Activated CD4-positive, alpha-beta T cell treated with anti-CD3 and anti-CD28 coated beads for 48 hours (primary cell): Measurements from ENCODE around the gene MAMDC4.
A peak's percentile ranks its signal among the peaks of the same experiment; 100 is the strongest.
"Not testable (repeated sequence)": the region's sequence is repeated elsewhere in the genome, so short reads cannot be mapped to it uniquely, and the experiment has no call there.

Experiments used
- DNase-seq: peaks from one replicate; pipeline ENCODE4 v3.0.0-alpha.2; 2020

Gene MAMDC4

DNA sequence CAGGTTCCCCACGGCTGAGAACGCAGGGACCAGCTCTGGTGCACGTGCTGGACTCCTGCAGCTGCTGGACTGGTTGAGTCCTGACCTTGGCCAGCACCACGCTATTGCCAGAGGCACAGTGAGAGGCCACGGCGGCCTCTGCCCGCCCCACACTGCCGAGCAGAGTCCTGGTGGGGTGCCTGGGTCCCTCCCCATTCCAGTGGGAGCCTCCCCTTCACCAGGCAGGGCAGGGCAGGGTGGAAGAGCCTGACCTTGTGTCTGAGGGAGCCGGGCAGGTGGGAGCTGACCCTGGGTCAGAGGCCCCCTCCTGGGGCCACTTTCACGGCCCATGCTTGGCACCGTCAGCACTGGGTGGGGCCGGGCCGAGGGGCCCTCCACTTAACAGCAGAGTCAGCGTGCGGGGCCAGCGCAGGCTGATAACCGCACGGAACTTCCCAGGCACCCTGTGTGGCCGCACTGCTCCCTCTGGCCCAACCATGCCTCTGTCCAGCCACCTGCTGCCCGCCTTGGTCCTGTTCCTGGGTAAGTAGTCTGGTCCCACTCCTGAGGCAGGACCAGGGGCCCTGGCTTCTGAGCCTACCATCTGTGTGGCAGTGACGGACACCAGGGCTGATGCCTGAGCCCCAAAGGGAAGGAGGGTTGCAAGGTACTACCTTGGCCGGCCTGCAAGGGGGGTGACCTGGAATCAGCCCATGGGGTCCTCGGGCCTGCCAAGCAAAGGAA lies at the start of gene MAMDC4:
Gene MAMDC4, plus strand, starts transcription at position 406 of the 723 bp plus-strand sequence. Its CDS starts 71 bp downstream, at position 477.
- DNase-seq: no peak

GRCh38 chr9:136803009-136803550 lies 49.1 kb upstream of the MAMDC4 start:
- DNase-seq: not testable (repeated sequence)

- no peak for DNase-seq
These were observed 48.3 kb upstream of the MAMDC4 start for GRCh38 chr9:136803551-136804508.

DNA sequence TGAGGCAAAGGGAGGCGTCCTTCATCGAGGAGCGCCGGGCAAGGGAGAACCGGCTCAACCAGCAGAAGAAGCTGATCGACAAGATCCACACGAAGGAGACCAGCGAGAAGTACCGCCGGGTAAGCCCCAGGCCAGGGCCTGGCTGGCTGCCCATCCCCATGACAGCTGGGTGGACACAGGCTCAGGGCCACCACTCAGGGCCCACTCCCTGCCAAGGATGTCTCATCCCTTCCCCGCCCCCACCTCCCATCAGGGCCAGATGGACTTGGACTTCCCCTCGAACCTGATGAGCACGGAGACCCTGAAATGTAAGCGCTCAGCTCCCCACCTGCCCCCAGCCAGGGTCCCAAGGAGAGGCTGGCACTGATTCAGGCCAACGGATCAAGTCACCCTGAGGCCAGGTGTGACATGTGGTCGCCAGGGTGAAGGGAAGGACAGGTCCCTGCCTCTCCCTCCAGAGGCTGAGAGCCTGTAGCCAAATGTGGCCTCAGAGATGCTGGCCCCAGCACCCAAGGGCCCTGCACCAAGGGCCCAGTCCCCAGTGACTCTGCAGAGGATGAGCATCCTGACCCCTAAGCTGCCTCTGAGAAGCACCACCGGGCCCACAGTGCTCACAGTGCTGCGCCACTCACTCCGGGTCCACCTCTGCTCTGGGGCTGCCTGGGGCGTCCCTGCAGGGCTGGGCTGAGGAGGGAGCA lies 47.5 kb upstream of the MAMDC4 start:
- DNase-seq: no peak

DNA sequence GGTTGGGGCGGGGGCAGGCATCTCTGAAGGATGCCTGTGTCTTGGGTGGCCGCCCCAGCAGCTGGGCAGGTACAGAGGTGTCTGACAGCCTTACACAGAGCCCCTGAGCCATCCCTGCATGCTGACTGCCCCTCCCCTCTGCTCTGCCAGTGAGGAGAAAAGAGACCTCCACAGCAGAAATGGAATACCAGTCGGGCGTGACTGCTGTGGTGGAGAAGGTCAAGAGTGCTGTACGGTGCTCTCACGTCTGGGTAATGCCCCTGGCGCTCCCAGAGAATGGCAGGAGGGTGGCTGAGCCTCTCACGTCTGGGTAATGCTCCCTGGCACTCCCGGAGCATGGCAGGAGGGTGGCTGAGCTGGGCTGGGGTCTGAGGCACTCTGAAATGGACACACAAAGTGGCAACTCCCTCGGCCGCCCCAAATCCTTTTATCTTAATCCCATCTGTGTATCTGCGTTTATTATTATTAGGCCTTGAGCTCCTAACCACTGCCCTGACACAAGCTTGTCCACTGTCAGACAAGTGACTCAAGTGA lies 46.9 kb upstream of the MAMDC4 start:
- DNase-seq: no peak

GRCh38 chr9:136806067-136806466 lies 46.1 kb upstream of the MAMDC4 start:
- no peak for DNase-seq

DNA sequence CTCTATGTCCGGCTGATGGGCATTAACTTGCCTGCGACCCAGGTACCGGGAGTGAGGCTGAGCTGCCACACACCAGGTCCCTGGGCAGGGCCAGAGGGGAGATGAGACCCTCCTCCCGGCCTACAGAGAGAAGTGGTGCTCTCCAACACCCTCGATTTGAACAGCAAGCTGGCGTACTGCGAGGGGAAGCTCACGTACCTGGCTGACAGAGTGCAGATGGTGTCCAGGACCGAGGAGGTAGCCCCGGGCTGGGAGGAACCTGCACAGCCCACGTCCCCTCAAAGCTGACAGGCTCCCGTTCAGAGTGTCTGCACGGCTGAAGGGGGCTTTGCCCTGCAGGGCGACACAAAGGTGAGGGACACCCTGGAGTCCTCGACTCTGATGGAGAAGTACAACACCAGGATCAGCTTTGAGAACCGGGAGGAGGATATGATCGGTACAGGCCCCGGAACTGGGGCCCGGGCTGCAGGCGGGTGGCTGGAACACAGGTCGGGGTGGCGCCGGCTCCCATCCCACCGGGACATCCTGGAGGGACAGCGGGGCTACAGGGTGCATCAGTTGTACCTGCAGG lies 45.4 kb upstream of the MAMDC4 start:
- DNase-seq: no peak

- peak; percentile 83 for DNase-seq
These were observed 44.7 kb upstream of the MAMDC4 start, which contains the start of gene RABL6 for GRCh38 chr9:136807281-136808074. RABL6 (plus strand) TSS chr9:136807948; CDS start chr9:136808197, 249 bp downstream.

DNA sequence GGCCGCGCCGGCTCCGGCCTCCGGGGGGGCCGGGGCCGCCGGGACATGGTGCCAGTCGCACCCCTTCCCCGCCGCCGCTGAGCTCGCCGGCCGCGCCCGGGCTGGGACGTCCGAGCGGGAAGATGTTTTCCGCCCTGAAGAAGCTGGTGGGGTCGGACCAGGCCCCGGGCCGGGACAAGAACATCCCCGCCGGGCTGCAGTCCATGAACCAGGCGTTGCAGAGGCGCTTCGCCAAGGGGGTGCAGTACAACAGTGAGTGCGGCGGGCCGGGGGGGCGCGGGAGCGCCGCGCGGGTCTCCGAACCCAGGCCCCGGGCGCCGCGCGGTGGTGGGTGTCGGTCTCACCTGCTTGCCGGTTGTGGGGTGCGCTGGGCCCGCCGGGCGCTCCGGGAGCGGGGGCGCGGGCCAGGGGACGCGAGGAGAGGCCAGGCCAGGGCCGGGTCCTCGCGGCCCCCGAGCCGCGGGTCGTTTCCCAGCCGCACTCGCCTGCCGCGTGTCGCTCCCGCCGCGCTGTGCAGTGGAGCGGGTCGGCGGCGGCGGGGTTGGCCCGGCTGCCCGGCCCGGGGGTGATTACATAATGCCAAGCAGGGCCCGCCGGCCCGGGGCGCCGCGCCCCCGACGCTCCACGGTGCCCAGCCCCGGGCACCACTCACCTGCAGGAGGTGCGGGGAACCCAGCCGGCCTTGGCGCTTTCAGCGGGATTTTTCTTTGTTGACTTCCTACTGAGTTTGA lies 43.9 kb upstream of the MAMDC4 start:
- peak; percentile 47 for DNase-seq

- DNase-seq: no peak
These were observed 43.4 kb upstream of the MAMDC4 start for GRCh38 chr9:136808806-136809158.

DNA sequence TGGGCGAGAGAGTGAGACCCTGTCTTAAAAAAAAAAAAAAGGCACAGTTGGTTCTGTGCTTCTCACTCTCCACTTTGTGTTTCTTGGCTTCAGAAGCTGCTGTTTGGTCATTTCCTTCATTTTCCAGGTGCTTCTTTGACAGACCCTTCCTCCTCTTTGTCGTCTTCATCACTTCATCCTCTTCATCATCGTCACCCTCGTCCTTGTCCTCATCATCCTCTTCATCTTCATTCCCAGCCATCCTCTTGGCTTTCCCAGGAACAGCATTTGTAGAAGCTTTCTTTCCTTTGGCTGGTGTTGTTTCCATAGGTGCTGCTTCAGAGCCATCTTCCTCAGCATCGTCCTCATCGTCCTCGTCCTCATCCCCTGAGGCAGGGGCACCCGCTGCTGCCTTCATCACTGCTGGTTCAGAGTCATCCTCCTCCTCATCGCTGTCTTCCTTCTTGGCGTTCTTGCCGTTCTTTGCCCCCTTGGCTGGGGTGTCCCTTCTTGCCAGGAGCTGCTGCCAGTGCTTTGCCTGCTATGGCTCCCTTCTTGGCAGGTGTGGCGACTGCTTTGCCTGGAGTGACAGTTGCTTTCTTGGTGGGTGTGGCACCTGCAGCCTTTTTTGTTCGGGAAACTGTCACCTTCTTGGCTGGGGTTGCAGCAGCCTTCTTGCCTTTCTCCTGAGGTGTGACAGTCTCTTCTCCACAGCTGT lies 37.3 kb upstream of the MAMDC4 start:
- DNase-seq: no peak

GRCh38 chr9:136815422-136815782 lies 36.7 kb upstream of the MAMDC4 start:
- no peak for DNase-seq

GRCh38 chr9:136820971-136821825 lies 30.9 kb upstream of the MAMDC4 start:
- DNase-seq: no peak

DNA sequence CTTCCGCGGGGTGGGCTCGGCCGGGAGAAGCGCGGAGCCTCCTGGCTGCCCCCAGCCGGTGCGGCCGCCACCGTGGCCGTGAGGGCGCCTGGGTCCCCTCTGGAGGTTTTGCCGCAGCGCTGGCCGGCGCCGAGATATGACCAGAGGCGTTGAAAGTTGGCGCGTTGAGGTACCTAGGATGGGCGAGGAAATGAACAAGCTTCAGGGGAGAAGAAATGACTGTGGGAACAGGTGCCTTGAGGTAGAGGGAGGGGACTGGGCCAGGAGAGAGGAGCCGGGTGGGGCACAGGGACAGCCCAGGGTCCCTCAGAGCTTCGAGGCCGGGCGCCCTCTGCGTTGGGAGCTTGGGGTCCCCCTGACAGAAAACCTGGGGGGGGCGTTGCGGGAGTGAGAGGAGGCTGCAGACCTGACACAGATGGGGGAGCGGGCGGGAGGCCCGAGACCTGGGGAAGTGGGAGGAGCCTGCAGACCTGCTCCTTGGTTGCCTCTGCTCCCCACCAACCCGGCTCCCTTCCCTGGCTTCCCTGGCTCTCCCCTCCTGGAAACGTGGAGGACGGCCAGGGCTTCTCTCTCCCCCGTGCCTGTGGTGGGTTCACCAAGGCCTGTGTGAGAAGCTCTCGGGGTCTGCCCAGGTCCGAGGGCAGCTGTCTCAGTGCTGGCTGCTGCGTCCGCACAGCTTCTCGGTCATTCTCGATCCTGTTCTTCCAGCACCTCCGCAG lies 30.2 kb upstream of the MAMDC4 start:
- no peak for DNase-seq

DNA sequence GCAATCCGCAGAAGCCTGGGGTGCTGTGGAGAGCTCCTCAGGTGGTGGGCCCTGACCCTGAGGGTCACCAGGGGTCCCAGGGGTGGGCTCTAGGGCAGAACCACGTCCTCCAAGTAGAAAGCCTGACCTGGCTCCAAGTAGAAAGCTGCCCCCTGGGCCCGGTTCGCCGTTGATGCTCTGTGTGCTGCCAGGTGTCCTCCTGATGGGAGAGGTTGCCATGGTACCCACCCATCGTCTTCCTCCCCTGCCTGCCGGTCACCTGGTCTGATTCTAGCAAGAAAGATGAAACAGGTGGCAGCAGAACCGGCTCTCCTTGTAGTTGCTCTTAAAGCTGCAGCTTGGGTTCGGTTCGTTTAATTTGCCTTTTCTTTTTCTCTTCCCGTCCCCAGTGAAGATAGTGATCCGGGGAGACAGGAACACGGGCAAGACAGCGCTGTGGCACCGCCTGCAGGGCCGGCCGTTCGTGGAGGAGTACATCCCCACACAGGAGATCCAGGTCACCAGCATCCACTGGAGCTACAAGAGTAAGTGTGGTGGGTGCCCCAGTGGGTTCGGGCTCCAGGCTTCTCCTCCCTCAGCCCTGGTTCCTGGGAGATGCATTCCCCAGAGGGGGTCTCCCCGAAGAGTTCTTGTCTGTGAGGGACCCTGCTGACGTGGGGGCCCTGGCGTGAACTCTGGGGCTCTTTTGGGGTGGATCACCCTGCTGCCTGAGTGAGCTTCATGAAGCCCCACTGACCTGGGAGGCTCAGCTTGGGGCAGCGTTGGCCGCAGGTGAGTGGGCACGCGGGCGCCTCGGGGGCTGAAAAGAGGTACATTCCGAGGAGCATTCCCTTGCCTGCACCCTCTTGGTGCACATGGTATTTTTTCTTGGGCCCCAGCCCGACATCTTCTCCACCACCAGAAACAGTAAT lies 28.8 kb upstream of the MAMDC4 start:
- no peak for DNase-seq

DNA sequence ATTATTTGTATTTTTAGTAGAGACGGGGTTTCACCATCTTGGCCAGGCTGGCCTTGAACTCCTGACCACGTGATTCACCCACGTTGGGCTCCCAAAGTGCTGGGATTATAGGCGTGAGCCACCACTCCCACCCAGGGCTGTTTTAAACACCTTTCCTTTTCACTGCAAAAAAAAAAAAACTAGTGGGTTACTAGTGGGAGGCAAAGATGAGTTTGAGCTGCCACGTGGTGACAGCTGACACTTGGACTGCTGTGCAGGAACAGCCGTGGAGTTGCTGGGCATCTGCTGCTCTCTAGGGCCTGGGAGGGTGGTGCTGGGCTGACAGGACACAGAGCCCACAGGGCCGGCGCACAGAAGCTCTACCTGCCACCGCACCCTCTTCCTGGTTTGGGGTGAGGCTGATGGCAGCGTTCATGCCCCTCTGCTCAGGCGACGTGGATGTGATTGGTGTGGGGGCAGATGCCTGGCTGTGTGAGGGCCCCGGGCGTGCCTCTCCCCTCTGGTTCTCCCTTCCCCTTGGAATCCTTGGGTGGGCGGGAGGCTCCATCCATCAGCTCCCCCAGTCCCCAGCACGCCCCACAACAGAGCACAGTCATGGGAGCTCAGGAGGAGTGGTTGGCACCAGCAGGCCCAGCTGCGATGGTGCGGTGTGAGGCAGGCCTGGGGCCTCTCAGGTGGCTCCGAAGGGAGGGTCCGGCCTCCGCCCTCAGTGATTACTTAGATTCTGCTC lies 27.5 kb upstream of the MAMDC4 start:
- no peak for DNase-seq
